ENCODE results near the gene STXBP2.

The STXBP2 gene

DNA sequence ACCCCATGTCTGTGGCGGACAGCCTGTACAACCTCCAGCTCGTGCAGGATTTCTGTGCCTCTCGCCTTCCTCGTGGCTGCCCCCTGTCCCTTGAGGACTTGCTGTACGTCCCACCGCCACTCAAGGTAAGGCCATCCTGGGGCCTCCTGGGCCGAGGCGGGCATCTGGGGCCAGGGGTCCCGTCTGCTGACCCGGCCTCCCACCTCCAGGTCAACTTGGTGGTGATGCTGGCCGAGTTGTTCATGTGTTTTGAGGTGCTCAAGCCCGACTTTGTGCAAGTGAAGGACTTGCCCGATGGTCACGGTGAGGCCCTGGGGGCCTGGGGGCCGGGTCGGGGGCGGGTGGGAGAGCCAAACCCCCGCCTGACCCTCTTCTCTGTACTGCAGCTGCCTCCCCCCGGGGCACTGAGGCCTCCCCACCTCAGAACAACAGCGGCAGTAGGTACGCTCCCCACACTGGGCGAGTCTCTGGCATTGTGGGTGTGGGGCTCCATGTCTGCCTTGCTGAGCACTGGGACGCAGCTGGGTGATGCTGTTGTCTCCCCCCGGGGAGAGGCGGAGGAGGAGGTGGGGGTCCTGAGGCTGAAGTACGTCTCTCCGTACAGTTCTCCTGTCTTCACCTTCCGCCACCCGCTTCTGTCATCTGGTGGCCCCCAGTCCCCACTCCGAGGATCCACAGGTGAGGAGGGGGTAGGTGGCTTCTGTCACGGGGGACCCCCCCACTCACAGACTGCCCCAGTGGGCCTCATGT, 26.2 kb upstream of the STXBP2 start:
- Histone ChIP-seq H3K4me2 (ENCODE audit: low read length) (no peak overlapping the region), H3K9ac (ENCODE audit: low read length) (no peak overlapping the region), H3K4me3 (ENCODE audit: low read length) (no peak overlapping the region), H3K79me2 (ENCODE audit: low read length) (no peaks in the 10 kb centered on the region), H4K20me1 (ENCODE audit: insufficient read depth, low read length) (no peaks in the 10 kb centered on the region), H3K36me3 (replicated peaks; ENCODE audit: low read depth, low read length) (no peaks in the 10 kb centered on the region), H3K27me3 (ENCODE audit: low read depth, low read length) (no peaks in the 10 kb centered on the region), H3K4me1 (ENCODE audit: low read length) (no peaks in the 10 kb centered on the region), H3K9me3 (ENCODE audit: insufficient read depth, low read length) (no peaks in the 10 kb centered on the region), H2AFZ (ENCODE audit: low read depth, low read length) (no peak overlapping the region), H3K27ac (ENCODE audit: low read length) (no peak overlapping the region)
- TF ChIP-seq EZH2phosphoT487 (IDR thresholded peaks at IDR 0.05; ENCODE audit: low read depth) (no peak), CTCF (IDR thresholded peaks at IDR 0.05; ENCODE audit: low read depth, low read length) (no peak)

DNA sequence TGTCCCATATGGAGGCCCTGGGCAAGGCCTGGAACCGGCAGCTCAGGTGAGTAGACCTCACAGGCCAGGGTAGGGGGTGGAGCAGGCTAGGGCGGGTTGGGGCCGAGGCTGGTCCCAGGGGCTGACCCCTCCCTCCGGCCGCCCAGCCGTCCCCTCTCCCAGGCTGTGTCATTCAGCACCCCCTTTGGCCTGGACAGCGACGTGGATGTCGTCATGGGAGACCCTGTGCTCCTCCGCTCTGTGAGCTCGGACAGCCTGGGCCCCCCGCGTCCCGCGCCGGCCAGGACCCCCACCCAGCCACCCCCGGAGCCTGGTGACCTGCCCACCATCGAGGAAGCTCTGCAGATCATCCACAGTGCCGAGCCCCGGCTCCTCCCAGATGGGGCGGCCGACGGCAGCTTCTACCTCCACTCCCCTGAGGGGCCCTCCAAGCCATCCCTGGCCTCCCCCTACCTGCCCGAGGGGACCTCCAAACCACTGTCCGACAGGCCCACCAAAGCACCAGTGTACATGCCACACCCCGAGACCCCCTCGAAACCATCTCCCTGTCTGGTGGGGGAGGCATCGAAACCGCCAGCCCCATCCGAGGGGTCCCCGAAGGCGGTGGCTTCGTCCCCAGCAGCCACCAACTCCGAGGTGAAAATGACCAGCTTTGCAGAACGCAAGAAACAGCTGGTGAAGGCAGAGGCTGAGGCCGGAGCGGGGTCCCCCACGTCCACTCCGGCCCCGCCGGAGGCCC, 25.2 kb upstream of the STXBP2 start:
- H3K9ac ChIP-seq (ENCODE audit: low read length) = no peak overlapping the region
- no peak for TF ChIP-seq CTCF (IDR thresholded peaks at IDR 0.05; ENCODE audit: low read depth, low read length)
- no peak for TF ChIP-seq EZH2phosphoT487 (IDR thresholded peaks at IDR 0.05; ENCODE audit: low read depth)
- H3K9me3 ChIP-seq (ENCODE audit: insufficient read depth, low read length) = no peaks in the 10 kb centered on the region
- no peak overlapping the region for H3K4me2 ChIP-seq (ENCODE audit: low read length)
- H3K4me3 ChIP-seq (ENCODE audit: low read length) = no peak overlapping the region
- H3K27me3 ChIP-seq (ENCODE audit: low read depth, low read length) = no peaks in the 10 kb centered on the region
- H3K4me1 ChIP-seq (ENCODE audit: low read length) = no peaks in the 10 kb centered on the region
- H3K36me3 ChIP-seq (replicated peaks; ENCODE audit: low read depth, low read length) = no peaks in the 10 kb centered on the region
- H2AFZ ChIP-seq (ENCODE audit: low read depth, low read length) = no peak overlapping the region
- no peak overlapping the region for H3K27ac ChIP-seq (ENCODE audit: low read length)
- H4K20me1 ChIP-seq (ENCODE audit: insufficient read depth, low read length) = no peaks in the 10 kb centered on the region
- H3K79me2 ChIP-seq (ENCODE audit: low read length) = no peaks in the 10 kb centered on the region

GRCh38 chr19:7612282-7613274, 24.3 kb upstream of the STXBP2 start:
- no peaks in the 10 kb centered on the region for H3K27me3 ChIP-seq (ENCODE audit: low read depth, low read length)
- no peak overlapping the region for H2AFZ ChIP-seq (ENCODE audit: low read depth, low read length)
- no peaks in the 10 kb centered on the region for H3K9me3 ChIP-seq (ENCODE audit: insufficient read depth, low read length)
- H3K79me2 ChIP-seq (ENCODE audit: low read length) = no peaks in the 10 kb centered on the region
- TF ChIP-seq EZH2phosphoT487 (IDR thresholded peaks at IDR 0.05; ENCODE audit: low read depth) = no peak
- no peak for TF ChIP-seq CTCF (IDR thresholded peaks at IDR 0.05; ENCODE audit: low read depth, low read length)
- H3K4me3 ChIP-seq (ENCODE audit: low read length) = no peak overlapping the region
- H3K36me3 ChIP-seq (replicated peaks; ENCODE audit: low read depth, low read length) = no peaks in the 10 kb centered on the region
- H3K4me2 ChIP-seq (ENCODE audit: low read length) = no peak overlapping the region
- no peak overlapping the region for H3K27ac ChIP-seq (ENCODE audit: low read length)
- no peak overlapping the region for H3K9ac ChIP-seq (ENCODE audit: low read length)
- H3K4me1 ChIP-seq (ENCODE audit: low read length) = no peaks in the 10 kb centered on the region
- H4K20me1 ChIP-seq (ENCODE audit: insufficient read depth, low read length) = no peaks in the 10 kb centered on the region
